Measurements from ENCODE around the gene METTL25B. TPM values are rescaled to one million over a fixed set of nuclear protein-coding genes. Genes with fewer than 3 reads are reported as not detected.

The METTL25B gene
- total and polyA plus RNA-seq, 2 of the 13 experiments (the other 11 are each of a cell fraction or from before 2014, with no cell fraction given): 11.9 to 24.0 TPM

- TF ChIP-seq ZNF350 (CRISPR knock-in tag; IDR thresholded peaks at IDR 0.05; ENCODE audit: borderline replicate concordance, low read depth): 0 out of 2 replicates have a peak, but pooled peaks have one; percentile 37
- no peak for TF ChIP-seq NAIF1 (CRISPR knock-in tag; IDR thresholded peaks at IDR 0.05; ENCODE audit: borderline replicate concordance)
- TF ChIP-seq TSC22D2 (CRISPR knock-in tag; IDR thresholded peaks at IDR 0.05; ENCODE audit: borderline replicate concordance): peak; percentile 46; the same call in 1 of the 2 replicates
- no peak for TF ChIP-seq SNAPC4 (CRISPR knock-in tag; IDR thresholded peaks at IDR 0.05)
- TF ChIP-seq NFE2L2 (IDR thresholded peaks at IDR 0.05; ENCODE audit: low read length): no peak; the same call in 1 of the 2 replicates
- TF ChIP-seq SAP130 (CRISPR knock-in tag; IDR thresholded peaks at IDR 0.05; ENCODE audit: low read depth): peak; percentile 74
- no peak for TF ChIP-seq ZNF142 (CRISPR knock-in tag; IDR thresholded peaks at IDR 0.05)
- no peak; the same call in none of the 2 replicates for TF ChIP-seq SMC3 (IDR thresholded peaks at IDR 0.05; ENCODE audit: low read length)
- peak; percentile 46; the same call in 1 of the 2 replicates for TF ChIP-seq ZZZ3 (CRISPR knock-in tag; IDR thresholded peaks at IDR 0.05; ENCODE audit: borderline replicate concordance)
- peak; percentile 67; the same call in 1 of the 2 replicates for TF ChIP-seq IKZF5 (CRISPR knock-in tag; IDR thresholded peaks at IDR 0.05)
- no peak for TF ChIP-seq TFE3 (CRISPR knock-in tag; IDR thresholded peaks at IDR 0.05)
- TF ChIP-seq SP5 (CRISPR knock-in tag; IDR thresholded peaks at IDR 0.05; ENCODE audit: borderline replicate concordance, low read depth): peak; percentile 56
- TF ChIP-seq RFX3 (CRISPR knock-in tag; IDR thresholded peaks at IDR 0.05): 0 out of 2 replicates have a peak, but pooled peaks have one; percentile 14
- TF ChIP-seq LCORL (IDR thresholded peaks at IDR 0.05): peak; percentile 84
- no peak; the same call in 1 of the 2 replicates for TF ChIP-seq LCORL (CRISPR knock-in tag; IDR thresholded peaks at IDR 0.05)
- no peak for TF ChIP-seq FOXM1 (CRISPR knock-in tag; IDR thresholded peaks at IDR 0.05)
Observed at GRCh38 chr1:156767101-156767878, 39.0 kb downstream of the METTL25B start, which contains the start of gene PRCC (continued).

Measured in HepG2 (cell line).